ENCODE measurements around the gene COL28A1.
"Not testable (repeated sequence)": the region's sequence is repeated elsewhere in the genome, so short reads cannot be mapped to it uniquely, and the experiment has no call there.

COL28A1 gene

DNA sequence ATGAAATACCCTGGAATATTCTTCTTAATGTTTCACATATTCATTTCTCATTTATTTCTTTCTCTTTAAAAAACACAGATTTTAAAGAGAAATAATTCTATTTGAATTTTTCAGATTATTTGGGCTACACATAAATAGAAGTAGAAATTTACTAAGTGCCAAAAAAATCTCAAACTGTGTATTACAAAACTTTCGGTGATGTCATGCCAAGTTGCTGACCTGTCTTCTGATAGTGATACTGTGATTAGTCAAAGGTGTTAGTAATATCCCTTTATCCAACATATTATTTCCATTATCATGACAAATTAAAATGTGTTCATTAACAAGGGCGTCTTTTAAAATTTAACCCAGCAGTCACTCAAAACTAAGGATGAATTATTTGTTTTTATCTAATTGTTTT lies 60.1 kb downstream of the COL28A1 start:
- DNase-seq, result no peak

DNA sequence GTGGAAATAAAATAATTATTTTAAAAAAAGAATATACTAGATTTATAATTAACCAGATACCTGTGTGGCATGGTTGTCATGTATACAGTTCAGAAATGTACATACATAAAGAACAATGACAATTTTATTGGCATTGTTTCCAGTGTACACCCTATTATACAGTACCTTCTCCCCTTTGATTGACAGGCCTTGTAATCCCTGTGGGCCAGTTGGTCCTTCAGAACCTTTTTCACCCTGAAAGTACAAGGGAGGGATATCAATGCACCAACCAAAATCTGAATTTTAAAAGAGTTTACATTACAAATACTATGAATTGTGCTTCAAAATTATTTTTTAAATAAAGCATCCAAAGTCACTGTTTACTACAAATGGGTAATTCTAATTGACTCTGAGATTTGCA lies 61.2 kb downstream of the COL28A1 start:
- no peak for DNase-seq

DNA sequence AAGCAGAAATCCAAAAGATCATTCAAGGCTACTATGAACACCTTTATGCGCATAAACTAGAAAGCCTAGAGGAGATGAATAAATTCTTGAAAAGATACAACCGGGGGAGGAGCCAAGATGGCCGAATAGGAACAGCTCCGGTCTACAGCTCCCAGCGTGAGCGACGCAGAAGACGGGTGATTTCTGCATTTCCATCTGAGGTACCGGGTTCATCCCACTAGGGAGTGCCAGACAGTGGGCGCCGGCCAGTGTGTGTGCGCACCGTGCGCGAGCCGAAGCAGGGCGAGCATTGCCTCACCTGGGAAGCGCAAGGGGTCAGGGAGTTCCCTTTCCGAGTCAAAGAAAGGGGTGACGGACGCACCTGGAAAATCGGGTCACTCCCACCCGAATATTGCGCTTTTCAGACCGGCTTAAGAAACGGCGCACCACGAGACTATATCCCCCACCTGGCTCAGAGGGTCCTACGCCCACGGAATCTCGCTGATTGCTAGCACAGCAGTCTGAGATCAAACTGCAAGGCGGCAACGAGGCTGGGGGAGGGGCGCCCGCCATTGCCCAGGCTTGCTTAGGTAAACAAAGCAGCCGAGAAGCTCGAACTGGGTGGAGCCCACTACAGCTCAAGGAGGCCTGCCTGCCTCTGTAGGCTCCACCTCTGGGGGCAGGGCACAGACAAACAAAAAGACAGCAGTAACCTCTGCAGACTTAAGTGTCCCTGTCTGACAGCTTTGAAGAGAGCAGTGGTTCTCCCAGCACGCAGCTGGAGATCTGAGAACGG lies 70.5 kb downstream of the COL28A1 start:
- DNase-seq, result not testable (repeated sequence)

DNA sequence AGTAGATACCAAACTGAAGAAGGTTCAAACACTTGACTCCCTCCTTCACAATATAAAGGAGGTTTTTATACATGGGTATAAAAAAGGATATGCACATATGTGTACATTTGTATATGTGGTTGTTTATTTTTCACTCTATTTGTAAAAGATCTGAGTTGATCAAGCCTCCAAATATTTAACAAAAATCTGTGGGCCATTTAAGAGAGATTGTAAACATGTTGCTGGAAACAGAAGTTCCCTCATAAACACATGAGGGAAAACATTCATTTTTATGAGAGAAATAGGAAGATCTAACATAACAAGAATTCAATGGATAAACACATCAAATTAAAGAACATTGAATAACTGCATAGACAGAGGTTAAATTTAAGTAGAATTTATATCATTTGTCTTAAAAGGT lies 81.7 kb downstream of the COL28A1 start:
- no peak for DNase-seq

DNA sequence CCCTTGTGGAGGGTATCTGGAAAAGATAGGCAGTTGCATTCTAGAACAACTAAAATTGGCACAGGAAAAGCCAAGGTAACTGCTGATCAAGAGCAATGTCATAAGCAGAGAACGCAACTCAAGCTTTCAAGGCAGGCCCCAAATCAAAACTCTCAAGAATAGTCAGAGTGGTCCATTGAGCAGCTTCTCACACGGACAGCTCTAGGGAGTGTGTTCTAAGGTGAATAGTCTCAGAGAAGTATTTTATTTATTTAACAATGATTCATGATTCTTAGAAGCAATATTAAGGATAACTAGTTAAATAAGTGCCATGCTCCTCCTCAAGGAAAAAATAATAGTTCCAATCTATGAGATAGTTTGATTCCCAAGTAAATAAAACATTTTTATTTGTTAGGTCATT lies 83.0 kb downstream of the COL28A1 start:
- no peak for DNase-seq

DNA sequence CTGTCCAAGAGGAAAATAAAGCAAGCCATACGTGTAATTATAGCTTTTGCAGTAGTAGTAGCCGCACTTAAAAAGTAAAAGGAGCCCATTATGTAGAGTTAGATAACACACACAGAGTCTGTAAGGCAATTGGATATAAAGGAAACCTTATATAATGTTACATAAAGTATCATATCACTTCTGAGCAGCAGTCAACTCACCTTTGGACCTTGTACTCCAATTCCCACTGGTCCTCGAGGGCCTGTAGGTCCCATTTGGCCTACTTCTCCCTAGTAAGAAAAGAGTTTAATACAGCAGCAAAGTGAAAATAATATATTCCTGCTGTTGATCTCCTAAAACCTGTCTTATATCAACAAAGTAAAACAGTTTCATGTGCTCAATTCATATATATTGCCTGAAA lies 83.6 kb downstream of the COL28A1 start:
- DNase-seq, result no peak

DNA sequence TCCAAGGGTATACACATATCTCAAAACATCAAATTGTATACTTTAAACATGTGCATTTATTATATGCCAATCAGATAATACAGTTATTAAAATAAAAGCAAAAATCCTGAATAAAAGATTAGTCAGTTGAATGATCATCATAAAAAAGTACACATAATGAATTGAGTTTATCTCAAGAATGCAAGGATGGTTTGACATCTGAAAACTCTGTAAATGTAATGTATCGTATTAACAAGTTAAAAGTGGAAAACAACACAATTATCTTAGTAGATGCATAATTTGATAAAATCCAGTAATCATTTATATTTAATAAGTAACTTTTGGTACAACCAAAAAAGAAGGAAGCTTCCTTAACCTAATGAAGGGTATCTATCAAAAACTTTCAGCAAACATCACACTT lies 86.6 kb downstream of the COL28A1 start:
- no peak for DNase-seq

DNA sequence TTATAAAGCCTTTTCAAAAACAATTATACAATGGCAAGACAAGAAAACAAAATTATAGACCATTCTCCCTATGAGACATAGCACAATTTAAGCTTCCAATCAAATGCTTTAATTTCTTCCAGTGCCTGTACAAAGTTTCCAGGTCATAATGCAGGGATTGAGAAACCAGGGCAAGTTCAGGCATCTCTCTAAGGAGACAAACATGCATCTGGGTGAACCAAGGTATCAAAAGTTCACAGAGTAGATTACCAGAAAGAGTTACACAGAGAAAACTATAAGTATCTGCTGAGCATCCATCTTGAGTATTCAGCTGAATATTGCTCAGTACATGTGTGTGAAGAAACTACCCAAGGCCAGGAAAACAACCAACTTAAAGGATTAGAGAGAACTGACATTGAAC lies 89.1 kb downstream of the COL28A1 start:
- no peak for DNase-seq

DNA sequence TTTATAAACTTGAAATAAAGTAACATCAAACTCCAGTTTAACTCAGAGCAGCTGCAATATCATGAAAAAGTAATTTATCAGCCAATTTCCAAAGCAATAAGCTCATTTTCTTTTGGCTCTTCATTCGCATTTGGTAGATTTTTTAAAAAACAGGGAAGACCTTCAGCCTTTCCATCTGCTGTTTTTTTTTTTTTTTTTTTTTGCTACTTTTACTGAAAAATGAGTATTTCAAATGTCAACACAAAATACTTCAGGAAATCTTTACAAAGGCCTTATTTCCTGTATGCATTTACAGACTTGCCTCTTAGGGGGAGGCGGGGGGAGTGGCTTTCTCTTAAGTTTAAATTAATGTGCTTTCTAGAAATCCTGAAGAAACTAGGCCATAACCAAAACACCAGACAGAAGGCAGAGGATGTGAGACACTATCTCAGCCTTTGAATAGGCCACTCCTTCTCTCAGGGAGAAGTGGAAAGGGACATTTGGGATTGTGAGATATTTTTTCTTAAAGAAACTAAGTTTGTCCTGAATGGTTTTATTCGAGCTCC lies 91.8 kb downstream of the COL28A1 start:
- peak in 1 of 56 donors; percentile 6 for DNase-seq

DNA sequence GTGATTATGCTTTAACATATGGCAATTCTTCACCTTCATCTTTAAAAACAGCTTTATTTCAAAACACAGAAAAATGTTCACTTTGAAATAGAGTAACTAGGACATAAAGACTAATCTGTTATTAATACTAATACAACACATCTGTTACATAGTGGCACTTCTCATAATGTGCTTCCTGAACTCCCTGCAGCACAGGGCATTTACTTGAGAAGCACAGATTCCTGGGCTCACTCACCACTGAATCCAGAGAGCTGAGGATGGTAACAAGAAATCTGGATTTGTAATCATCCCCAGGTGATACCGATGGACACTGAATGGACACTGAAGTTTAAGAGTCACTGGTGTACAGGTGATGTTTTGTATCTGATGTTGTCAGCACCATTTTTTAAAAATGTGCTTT lies 96.1 kb downstream of the COL28A1 start:
- no peak for DNase-seq

DNA sequence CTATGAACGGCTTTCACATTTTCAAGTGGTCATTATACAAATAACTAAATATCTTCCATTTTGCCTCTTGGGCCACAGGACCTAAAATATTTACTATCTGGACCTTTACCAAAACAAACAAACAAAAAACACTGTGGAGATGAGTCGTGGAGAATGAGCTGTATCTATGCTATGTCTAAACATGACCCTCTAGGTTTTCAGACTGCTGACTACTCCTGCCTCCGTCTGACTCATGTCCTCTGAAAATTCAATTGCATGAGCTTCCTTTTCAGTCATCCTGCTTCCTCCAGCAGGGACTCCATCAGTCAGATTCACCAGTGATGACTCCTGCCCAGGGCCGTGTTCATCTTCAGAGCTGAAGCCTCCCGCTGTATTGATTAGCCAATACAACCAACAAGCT lies 96.8 kb downstream of the COL28A1 start:
- DNase-seq, result no peak

DNA sequence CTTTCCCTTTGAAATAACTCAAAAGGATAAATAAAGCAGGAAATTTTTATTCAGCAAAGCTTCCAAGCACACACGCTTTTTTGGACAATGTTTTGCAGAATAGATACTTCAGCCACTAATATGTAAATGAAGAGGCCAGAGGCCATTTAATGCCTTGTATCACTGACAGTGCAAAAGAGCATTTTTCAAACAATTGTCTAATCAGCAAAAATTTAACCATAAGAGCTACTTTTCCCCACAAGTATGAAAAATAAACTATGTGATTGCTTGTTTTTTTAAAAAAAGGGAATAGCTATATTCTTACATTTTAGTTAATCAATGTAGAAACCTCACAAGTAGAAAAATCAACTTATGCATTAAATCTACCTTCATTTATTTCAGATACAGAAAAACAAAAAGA lies 99.7 kb downstream of the COL28A1 start:
- no peak for DNase-seq

DNA sequence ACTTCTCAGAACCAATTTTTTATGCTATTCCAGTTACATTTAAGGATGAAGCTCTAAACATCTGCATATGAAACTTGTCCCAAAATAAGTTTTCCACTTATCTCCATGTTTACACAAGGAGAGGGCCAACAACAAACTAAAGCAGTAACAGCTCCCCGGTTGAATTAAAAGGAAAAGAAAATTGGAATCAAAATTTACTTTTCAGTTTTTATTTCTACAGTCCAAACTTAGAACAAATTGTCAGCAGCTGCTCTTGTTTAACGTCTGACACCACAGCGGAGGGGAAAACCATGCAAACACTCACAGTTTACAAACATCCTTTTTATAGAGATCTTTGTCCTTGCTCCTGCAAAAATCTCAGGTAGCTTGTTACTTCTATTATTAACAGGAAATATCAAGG lies 101.3 kb downstream of the COL28A1 start:
- no peak for DNase-seq

DNA sequence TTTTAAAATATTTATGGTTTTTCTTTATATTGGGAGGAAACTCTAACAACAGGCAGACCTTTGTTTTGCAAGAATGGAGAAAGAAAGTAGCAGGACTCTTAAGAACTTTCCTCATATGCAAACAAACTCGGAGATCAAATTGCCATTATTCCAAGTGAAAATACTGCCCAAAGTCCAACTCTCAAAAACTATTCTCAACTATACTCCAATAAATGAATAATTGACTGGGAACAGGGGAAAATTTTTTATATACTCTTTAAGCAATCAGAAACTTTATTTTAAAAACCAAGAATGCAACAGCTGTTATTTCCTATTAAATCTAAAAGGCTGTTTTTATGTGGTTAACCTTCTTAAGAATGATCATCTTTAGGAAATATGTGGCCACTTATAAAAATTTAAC lies 101.9 kb downstream of the COL28A1 start:
- no peak for DNase-seq

DNA sequence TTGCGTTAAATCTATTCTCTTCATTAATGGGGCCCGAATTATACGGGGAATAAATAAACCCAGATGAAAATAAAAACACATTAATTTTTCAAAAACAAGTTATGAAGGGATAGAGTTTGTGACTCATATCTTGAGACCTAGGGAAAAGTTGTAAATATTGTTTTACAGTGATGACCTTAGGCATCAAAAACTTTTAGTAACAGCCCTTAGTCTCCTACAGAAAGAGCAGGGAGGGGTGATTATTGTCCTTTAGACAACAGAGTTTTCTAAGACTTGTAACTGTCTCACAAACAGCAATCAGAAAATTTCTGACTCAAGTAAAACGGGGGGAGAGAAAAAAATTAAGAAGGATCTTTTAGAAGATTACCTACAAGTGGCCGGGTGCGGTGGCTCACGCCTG lies 102.7 kb downstream of the COL28A1 start:
- DNase-seq, result no peak

DNA sequence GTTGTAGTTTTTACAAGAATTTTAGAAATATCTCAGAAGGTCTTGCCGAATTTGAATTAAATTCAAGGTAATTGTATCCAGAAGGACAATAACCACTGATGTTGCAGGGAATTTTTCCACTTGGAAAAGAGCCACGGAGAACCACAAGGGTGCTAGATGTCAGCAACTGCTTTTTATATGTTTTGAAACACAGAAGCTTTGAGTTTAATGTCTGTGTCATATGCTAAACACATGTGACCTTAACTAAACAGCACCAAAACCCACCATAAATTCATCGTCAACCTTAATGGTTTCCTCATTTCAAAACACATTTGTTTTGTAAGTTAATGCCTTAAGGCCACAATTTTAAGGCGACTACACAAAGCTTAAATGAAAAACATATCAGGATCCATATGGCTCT lies 106.9 kb downstream of the COL28A1 start:
- DNase-seq, result no peak

DNA sequence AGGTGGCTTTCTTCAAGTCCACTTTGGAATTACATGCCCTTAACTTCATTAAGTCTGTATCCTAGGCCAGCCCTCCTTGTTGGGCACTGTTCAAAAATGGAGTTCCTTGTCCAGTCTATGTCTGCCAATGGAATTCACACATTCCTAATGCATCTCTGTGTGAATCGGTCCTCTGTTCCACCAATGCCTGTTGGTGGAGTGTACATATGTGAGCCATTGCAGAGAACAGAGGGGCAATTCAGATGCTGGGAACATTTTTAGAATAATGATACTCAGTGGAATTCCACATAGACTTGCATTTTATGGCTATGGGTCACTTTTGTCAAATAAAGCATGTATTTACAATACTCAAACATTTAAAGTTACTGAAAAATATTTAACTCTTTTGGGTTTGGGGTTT lies 108.3 kb downstream of the COL28A1 start:
- DNase-seq, result peak in 33 of 56 donors; percentile 1 to 74 (median 18)

DNA sequence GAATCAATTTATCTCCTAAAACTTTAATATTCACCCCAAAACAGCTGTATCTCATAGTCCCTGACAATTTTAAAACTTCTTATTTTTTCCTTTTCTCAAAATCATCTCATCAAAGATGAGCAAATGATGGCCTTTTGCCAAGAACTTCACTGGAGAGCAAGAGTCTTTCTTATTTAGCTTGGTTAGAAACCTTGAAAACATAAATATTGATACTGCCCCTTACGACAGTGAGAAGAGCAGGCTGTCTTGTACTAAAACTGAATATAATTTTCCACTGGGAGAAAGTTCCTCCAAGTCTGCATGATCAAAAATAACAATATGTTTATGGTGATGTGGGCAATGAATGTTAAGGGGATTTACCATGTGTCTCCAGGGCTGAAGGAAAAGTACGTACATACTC lies 109.0 kb downstream of the COL28A1 start:
- DNase-seq, result no peak

DNA sequence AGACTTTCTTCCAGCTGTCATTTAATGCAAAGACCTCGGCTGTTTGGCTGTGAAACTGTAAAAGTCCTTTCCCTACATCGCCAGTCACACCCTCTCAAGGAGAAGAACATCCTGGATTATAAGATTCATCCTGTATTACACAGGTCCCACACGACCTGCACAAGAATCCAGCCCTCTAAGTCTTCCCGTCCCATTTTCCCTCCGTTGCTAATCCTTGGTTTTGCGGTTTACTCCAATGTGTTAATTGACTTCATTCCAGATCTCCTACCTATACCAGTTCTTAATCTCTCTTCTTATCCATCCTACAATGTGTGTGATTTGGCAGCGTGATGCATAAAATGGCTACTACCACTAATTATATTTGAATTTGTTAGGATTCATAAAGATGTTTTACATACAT lies 110.4 kb downstream of the COL28A1 start:
- DNase-seq, result no peak

DNA sequence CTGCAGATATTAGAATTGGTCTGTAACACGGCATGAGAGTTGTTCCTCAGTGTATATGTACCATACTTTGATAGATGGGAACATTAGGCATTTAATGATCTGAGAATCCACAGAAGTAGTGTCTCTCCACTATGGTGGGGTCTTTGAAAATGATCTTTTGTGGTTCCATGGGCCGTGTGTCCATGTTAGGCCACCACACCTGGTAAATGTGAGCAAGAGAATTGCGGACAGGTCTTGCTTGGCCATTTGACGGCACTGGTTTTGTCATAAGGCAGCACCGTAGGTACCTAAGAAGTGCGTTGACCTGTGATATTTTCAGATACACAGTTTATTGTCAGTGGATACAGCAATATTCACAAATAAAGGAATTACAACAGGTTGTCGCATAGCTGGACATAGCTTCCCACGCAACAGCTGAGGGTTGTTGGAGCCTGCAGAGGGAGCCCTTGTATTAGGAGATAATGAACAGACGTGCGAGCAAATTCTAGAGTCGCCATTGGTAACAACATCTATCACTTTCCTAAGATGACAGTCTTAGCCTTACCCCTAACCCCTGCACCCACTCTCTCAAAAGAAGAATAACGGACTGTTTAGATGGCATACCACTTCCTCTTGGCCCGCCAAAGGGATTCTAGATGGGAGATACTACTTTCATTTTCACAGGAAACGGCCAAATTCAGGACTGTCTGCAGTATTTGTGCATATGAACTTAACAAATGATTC lies 111.4 kb downstream of the COL28A1 start:
- peak in 46 of 56 donors; percentile 1 to 85 (median 34) for DNase-seq

DNA sequence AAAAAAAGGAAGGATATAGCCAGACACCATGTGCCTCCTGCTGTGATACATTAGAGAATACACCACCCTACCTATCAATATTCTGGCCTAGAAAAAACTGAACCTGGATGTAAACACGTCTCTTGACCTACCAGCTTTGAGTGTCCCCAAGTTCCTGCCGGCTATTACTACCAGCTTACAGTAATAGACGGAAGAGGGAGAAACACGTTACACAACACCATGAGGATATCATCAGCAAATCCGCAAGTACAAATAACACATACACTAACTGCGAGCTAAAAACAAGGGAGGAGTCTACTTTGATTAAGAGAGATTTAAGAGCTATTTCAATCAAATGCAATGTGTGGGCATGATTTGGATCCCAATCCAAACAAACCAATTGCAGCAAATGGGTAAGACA lies 113.0 kb downstream of the COL28A1 start:
- no peak for DNase-seq

DNA sequence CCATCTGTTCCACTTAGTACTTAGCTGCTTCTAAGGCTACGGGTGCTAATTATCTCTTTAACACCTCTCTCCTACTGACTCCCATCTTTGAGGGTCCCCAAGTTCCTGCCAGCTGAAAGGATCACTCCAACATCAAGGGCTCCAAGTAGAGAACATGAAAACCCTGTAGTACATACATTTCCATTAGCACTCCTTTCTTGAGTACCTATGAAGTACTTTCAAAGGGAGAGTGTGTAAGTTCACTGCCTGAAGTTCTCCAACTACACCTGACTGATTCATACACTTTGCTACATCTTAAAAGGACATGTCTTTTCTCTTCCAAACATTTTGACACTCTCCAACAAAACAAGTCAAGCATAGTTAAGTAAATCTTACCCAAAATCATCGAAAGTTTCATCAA lies 113.8 kb downstream of the COL28A1 start:
- no peak for DNase-seq

DNA sequence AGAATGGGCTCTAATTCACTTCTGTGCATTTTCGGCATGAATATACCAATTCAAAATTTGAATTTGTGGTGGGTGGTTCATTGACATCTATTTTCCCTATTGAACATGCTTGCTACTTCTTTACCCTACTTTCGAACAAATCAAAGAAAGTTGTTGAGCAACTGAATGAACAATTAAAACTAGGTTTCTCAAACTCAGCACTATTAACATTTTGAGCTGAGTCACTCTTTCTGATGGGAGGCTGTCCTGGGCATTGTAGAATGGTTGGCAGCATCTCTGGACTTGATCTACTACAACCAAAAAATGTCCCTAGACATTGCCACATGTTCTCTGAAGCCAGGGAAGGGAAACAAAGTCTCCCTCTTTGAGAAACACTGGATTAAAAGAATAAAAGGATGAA lies 116.7 kb downstream of the COL28A1 start:
- no peak for DNase-seq

Measured in amygdala (tissue), 56 donors.